NCI-H2081 treated with DMSO at 0.1 percent for 48 hours (cell line): ENCODE data around the gene H19.

ENCODE experiments used
- DNase-seq: peaks from one replicate; lab custom pipeline; 2025; lab: John Stamatoyannopoulos, UW

The H19 gene

DNA sequence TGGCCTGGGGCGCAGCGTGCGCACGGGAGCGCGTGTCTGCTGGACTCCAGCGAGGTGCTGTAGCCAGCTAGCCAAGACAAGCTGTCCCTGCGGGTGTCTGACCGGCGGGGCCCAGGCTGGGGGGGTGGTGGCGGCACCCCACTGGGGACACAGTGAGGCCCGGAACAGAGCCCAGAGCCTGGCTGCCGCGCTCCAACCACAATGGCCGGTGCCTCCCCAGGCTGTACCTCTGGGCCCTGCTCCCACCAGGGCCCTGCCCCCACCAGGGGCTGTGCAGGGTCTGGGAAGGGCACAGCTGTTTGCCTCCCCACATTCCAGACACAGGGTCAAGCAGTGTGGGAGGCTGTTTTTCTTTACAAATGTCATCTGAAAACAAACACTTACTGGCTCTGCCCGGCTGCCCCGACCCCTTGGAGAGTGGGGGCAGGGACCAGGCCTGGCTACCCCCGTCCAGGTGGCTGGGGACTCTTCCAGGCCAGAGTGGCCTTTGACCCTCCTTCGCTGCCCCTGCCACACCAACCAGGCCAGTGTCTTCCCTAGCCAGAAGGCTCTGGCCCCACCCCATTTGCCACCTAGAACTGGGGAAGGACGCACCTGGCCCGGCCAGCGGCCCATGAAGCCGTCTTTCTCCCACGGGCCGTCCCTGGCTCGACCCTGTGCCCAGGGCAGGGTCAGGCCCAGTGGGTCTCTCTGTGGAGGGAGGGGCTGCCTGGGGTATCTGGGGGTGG is 14.6 kb downstream of the H19 start:
- DNase-seq = no peak

GRCh38 chr11:1979607-1980006 is 18.0 kb downstream of the H19 start:
- DNase-seq = no peak

- DNase-seq = no peak
These were observed 18.7 kb downstream of the H19 start for GRCh38 chr11:1978720-1979473.

- no peak for DNase-seq
These were observed 22.5 kb downstream of the H19 start for GRCh38 chr11:1975185-1975584.

DNA sequence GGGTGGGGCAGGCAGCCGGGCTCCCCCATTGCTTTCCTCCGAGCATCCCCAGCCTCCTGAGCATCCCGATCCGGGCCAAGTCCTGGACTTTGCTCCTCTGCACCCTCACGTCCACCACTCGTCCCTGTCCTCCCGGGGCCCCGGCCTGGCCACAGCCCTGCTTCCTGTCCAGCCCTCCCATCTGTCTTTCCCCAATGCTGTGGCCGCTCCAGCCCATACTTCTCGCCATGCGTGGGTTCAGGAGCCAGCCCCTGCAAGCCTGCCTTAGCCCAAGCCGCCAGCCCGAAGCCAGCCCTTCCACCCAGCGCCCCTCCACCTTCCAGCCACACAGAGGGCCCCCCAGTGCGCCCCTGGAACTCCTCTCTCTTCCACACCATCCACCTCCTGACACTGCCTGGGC is 26.7 kb downstream of the H19 start:
- DNase-seq = no peak

DNA sequence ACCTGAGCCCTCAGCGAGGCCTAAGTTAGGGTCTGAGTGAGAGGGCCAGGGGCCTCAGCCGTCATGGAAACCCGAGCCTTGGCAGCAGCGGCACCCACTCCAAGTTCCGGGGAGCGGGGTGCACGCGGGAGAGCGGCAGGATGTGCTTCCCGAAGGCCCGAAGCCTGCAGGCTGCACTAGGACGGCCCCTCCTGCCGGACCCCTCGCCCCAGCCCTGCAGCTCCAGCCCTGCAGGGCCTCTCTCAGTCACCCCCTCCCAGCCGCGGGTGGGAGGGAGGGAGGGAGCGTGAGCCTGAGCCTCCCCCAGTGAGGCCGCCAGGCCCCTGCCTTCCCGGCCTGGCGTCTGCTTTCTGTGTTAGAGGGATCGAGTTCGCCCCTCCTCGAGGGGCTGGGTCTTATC is 27.9 kb downstream of the H19 start:
- no peak for DNase-seq

DNA sequence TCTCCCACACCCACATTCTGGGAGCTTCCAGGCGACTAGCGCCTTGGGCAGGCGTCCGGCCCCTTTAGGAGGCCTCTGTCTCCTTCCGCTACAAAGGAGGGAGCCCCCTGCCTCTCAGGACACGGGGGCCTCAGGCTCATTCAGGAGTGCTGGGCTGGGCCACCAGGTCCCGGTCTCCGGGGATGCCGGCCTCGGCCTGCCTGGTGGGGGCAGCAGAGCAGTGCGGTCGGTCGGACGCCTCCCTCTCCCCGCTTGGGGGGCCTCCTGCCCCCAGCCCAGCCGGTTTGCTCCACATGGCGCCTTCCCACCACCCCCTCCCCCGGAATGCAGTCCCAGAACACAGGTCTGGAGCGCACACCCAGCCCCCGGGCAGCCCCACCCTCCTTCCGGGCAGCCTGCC is 28.6 kb downstream of the H19 start:
- DNase-seq = no peak

DNA sequence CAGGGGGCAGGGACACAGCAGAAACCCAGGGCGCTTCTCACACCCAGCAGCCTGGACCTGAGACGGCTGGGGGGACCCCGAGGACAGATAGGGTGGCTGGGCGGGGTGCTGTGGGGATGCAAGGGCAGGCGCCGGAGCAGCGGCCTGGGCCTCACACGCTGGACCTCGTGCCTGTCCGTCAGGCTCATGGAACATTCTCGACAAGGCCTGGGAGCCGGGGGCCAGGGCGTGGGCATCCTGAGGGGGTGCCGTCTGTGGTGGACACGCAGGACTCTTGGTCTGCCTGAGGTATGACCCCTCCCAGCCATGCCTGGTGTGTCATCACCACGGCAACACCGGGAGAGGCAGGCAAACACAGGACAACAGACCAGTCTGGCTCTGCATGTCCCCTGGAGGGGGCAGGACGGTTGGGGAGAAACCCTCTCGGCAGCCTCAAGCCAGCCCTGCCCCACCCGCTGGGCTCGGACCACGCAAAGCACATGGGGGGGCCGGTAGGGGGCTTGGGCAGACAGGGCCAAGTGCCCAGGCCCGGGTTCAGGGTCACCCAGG is 29.1 kb downstream of the H19 start:
- DNase-seq = no peak

DNA sequence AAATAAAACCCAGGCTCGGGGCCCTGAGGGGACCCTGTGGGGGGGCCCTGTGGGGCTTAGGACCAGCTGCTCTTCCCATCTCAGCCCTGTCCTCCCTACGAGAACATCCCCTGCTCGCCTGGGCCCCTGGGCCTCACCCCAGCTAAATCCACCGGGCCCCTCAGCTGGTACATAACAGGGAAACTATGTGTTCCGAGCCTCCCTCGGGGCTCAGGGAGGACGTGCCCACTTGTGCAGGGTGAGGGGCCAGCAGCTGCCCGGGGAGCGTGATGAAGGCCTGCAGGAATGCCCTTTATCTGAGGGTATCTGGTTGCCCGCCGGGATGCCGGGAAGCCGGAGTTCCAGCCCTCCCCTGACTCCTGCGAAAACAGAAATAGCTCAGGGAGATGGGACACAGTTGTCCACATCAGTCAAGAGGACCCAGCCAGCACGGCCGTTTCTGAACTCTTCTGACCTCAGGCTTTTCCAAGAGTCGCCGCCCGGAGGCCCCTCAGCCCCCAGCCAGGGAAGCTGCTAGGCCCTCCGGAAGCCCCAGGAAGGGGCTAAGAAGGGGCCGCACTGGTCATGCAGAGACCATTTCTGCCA is 29.9 kb downstream of the H19 start:
- no peak for DNase-seq

GRCh38 chr11:1966531-1966930 is 31.1 kb downstream of the H19 start:
- DNase-seq = no peak

DNA sequence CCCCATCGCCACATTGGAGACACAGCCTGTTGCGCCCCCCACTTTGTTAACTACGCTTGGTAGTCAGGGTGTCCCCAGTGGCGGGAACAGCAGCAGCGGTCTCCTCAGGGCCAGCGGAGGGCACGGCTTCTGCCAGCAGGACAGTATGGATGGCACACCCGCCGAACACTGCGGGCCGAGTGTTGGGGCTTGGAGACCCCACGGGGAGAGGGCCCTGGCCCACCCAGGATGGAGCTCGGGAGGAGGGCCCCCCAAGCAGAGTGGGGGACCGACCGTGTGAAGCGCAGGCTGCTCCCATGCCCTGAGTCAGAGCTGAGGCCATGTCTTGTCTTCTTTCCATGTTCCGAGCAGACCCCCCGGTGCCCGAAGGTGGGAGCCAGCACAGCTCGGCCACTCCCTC is 32.7 kb downstream of the H19 start:
- DNase-seq = no peak

DNA sequence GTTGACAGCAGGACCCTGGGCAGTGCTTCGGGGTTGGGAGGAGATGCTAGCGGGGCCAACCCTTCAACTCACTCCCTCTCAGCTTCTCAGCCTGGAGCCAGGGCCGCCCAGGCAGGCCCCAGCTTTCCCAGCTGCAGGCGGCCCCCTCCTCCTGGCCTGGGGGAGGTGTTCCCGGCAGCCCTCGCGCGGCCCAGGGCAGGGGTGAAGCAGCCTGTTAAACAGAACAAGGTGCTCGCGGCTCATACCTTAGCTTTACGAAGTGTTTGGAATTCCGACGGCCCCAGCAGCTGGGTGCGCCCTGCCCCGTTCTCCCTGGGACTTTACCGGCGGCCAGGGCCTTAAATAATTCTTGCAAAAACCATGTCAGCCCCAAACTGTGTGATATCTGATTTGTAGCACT is 33.3 kb downstream of the H19 start:
- no peak for DNase-seq

- no peak for DNase-seq
These were observed 33.8 kb downstream of the H19 start for GRCh38 chr11:1963864-1964263.

DNA sequence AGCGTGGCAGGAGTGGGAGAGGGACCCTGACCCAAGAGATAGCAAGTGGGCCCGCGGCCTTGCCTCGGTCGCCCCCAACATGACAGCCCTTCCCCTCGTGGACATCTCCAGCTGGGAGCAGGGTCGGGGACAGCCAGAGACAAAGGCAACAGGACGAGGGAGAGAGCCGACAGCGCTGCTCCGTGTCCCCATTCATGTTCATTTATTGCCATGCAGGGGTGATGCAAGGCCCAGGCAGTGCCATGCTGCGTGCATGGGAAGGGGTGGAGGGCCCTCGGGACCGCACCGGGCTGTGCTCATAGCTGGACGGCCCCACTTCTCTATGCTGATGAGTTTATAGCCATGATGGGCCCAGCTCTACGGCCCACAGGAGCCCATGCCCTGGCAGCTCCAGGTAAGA is 37.9 kb downstream of the H19 start:
- DNase-seq = no peak

GRCh38 chr11:1958367-1958766 is 39.3 kb downstream of the H19 start:
- no peak for DNase-seq

DNA sequence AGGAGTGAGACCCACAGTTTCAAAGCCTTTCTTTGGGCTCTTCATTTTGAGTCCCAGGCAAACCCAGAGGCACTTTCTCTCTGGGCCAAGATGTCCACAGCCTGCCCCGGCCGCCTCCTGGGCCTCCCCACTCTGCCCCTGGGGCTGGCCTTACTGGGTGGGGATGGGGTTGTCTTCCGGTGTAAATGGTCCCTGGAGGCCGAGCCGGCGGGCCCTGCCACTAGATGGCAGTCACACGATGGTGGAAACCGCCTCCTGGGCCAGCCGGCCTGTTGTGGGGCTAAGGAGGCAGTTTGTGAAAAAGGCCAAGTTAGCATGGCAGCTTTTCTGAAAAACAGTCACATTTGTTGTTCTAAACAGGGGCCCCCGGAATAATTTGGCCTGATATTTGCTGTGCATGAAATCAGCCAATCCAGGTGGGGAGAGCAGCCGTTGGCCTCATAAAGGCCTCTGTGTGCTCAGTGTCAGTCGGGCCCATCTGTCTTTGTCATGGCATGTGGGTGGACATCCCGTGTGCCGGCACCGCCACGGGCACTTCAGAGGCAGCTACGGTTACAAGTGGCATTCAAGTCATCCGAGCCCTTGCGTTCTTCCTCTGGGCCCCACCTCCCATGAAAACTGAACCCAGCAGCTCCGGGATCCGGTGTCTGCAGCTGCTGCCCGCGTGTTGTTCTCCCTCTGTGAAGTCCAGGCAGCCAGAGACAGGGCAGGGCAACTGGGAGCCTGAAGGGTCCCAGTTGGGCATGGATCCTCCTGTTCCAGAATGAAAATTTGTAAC is 44.0 kb downstream of the H19 start:
- no peak for DNase-seq

DNA sequence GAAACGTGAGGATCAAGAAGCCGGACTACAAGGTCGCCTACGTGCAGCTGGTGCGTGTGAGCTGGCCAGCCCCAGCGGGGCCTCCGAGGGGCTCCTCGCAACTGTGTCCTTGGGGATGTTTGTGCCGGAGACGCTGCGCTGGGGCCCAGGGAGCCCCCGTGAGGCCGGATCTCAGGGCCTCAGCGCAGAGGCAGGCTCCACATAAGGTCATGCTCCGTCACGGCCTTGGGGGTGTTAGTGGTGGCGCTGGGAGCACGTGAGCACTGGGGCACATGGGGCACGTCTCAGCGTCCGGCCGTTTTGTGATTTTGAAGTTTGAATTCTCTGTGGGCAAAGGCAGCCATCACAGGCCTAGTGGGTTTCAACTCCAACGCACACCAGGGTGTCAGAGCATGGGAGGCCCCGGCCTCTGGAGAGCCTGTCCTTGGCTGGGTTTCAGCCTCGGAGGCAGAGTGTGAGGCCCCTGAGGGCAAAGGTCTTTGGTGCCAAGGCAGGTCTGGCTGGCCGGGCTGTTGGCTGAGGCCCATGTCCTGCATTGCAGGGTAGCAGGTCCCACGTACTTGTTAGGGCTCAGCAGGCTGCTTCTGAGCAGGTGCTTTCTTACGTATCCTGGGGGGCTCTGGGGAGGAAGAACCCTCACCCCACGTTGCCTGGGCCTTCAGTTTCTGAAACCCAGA is 44.7 kb downstream of the H19 start:
- no peak for DNase-seq

DNA sequence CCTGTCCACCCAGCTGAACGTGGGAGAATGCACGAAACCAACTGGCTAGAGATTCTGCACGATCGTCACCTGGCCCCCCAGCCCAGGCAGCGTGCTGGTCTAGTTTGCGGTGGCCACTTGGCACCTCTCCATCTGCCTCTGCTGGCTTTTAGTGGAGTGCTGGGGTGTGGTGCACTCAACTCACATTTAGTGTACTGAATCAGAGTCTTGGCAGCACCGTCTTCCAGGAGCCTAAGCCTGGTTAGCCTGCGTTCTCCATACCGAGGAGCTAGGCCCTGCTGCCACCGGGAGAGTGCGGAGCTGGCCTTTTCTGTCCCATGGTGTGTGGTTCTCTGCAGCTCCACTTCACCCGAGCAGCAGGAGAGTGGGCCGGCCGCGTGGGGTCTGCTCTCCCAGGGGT is 47.7 kb downstream of the H19 start:
- no peak for DNase-seq

GRCh38 chr11:1949302-1949701 is 48.3 kb downstream of the H19 start:
- DNase-seq = no peak

- no peak for DNase-seq
These were observed 49.3 kb downstream of the H19 start for GRCh38 chr11:1948389-1948788.

GRCh38 chr11:1947592-1948237 is 49.9 kb downstream of the H19 start:
- DNase-seq = no peak
